ENCODE measurements around the gene SLC24A3.

SLC24A3 gene

GRCh38 chr20:19560881-19561480, 348.5 kb downstream of the SLC24A3 start:
- no peak for DNase-seq

GRCh38 chr20:19562426-19562825, 350.0 kb downstream of the SLC24A3 start:
- no peak for DNase-seq

- no peak for DNase-seq
Observed at GRCh38 chr20:19564261-19564660, 351.8 kb downstream of the SLC24A3 start.

GRCh38 chr20:19565736-19566135, 353.3 kb downstream of the SLC24A3 start:
- DNase-seq: no peak

GRCh38 chr20:19566226-19566945, 353.9 kb downstream of the SLC24A3 start:
- DNase-seq: no peak

- DNase-seq: no peak
Observed at GRCh38 chr20:19568128-19568527, 355.7 kb downstream of the SLC24A3 start.

GRCh38 chr20:19571996-19572395, 359.6 kb downstream of the SLC24A3 start:
- DNase-seq: no peak

GRCh38 chr20:19577692-19578091, 365.2 kb downstream of the SLC24A3 start:
- no peak for DNase-seq

- DNase-seq: no peak
Observed at GRCh38 chr20:19582782-19583181, 370.3 kb downstream of the SLC24A3 start.

GRCh38 chr20:19583532-19584175, 371.2 kb downstream of the SLC24A3 start:
- DNase-seq: peak; percentile 88

- DNase-seq: no peak
Observed at GRCh38 chr20:19588241-19588640, 375.8 kb downstream of the SLC24A3 start.

- no peak for DNase-seq
Observed at GRCh38 chr20:19588732-19589131, 376.3 kb downstream of the SLC24A3 start.

GRCh38 chr20:19589787-19590362, 377.4 kb downstream of the SLC24A3 start:
- DNase-seq: no peak

- no peak for DNase-seq
Observed at GRCh38 chr20:19590382-19590781, 377.9 kb downstream of the SLC24A3 start.

GRCh38 chr20:19593762-19594161, 381.3 kb downstream of the SLC24A3 start:
- DNase-seq: no peak

- DNase-seq: no peak
Observed at GRCh38 chr20:19594896-19595295, 382.5 kb downstream of the SLC24A3 start.

- no peak for DNase-seq
Observed at GRCh38 chr20:19598117-19598850, 385.8 kb downstream of the SLC24A3 start.

- DNase-seq: no peak
Observed at GRCh38 chr20:19599200-19599599, 386.8 kb downstream of the SLC24A3 start.

GRCh38 chr20:19600042-19600441, 387.6 kb downstream of the SLC24A3 start:
- no peak for DNase-seq

- no peak for DNase-seq
Observed at GRCh38 chr20:19601126-19601810, 388.8 kb downstream of the SLC24A3 start.

- DNase-seq: peak; percentile 86
Observed at GRCh38 chr20:19602675-19603375, 390.4 kb downstream of the SLC24A3 start.

- peak; percentile 83 for DNase-seq
Observed at GRCh38 chr20:19603376-19603750, 390.9 kb downstream of the SLC24A3 start.
